Activated CD8-positive, alpha-beta T cell treated with anti-CD3 and anti-CD28 coated beads for 36 hours (primary cell): ENCODE results near the gene MGST3. TPM values are rescaled to one million over a fixed set of nuclear protein-coding genes. Genes with fewer than 3 reads are reported as not detected.
A peak's percentile ranks its signal among the peaks of the same experiment; 100 is the strongest.
"Not testable (repeated sequence)": the region's sequence is repeated elsewhere in the genome, so short reads cannot be mapped to it uniquely, and the experiment has no call there.

Experiments
- ATAC-seq: fragments of 200-7000 bp; cut with Tn5 transposase; one replicate; pipeline ENCODE4 v1.10.0; 2021; ENCODE audit warnings: mild to moderate bottlenecking, moderate library complexity
- CTCF ChIA-PET: fragments of 350-600 bp; sonication (Branson Sonifier 250); formaldehyde crosslinking; loops from one replicate; lab custom pipeline; 2021; ENCODE audit warnings: antibody characterized with exemption; lab: Charles Lee
- POLR2A ChIA-PET: fragments of 350-600 bp; sonication (Branson Sonifier 250); formaldehyde crosslinking; loops from one replicate; lab custom pipeline; 2021; ENCODE audit warnings: antibody characterized with exemption; lab: Charles Lee
- DNase-seq: peaks from one replicate; pipeline ENCODE4 v3.0.0-alpha.2; 2020
- H3K27ac Mint-ChIP-seq: one replicate; pipeline ENCODE4 v1.8.0; 2021; ENCODE audit warnings: mild to moderate bottlenecking, mixed read lengths
- H3K27me3 Mint-ChIP-seq: one replicate; pipeline ENCODE4 v1.8.0; 2021; ENCODE audit warnings: mixed read lengths
- H3K36me3 Mint-ChIP-seq: one replicate; pipeline ENCODE4 v1.8.0; 2021; ENCODE audit warnings: low read depth, mixed read lengths
- H3K4me1 Mint-ChIP-seq: one replicate; pipeline ENCODE4 v1.8.0; 2021; ENCODE audit warnings: low read depth, mixed read lengths
- H3K4me3 Mint-ChIP-seq: one replicate; pipeline ENCODE4 v1.8.0; 2021; ENCODE audit warnings: mild to moderate bottlenecking, moderate library complexity, mixed read lengths
- H3K9me3 Mint-ChIP-seq: one replicate; pipeline ENCODE4 v1.8.0; 2021; ENCODE audit warnings: mixed read lengths
- CTCF ChIP-seq: fragments of 200-600 bp; IDR thresholded peaks from one replicate; pipeline ENCODE4 v1.8.0; 2022; ENCODE audit warnings: antibody characterized with exemption, mild to moderate bottlenecking
- intact Hi-C: fragments of 100-400 bp; cut with micrococcal nuclease; formaldehyde crosslinking; loops from one replicate; pipeline ENCODE4 v1.10.0; 2022
- total RNA-seq, 2 experiments: library from RNA; stranded (reverse); gene quantifications; one replicate each; pipeline ENCODE4 v1.2.3, GENCODE V29; 2021

Gene MGST3
- total RNA-seq, 2 experiments from 2014 or later = 23.8 to 26.1 TPM

GRCh38 chr1:165675794-165676193, 44.8 kb downstream of the MGST3 start:
- intact Hi-C loops = no loop called here
- ChIA-PET CTCF (interaction anchor here (0.8 kb wide), 1 partner anchor 22 kb away, joined by 3 read pairs; no protein-coding TSS in a partner anchor), POLR2A (no interaction called here)
- Mint-ChIP-seq H3K4me1 (peaks cover 16% of the 10 kb centered on the region), H3K27ac (no peak overlapping the region), H3K27me3 (no peaks in the 10 kb centered on the region), H3K36me3 (peaks cover 51% of the 10 kb centered on the region), H3K9me3 (no peaks in the 10 kb centered on the region), H3K4me3 (no peak overlapping the region)
- ATAC-seq (no peak), DNase-seq (no peak)
- no peak for TF ChIP-seq CTCF

- H3K36me3 Mint-ChIP-seq = peaks cover 62% of the 10 kb centered on the region
- no peak overlapping the region for H3K4me3 Mint-ChIP-seq
- POLR2A ChIA-PET = no interaction called here
These were observed 47.5 kb downstream of the MGST3 start for GRCh38 chr1:165678509-165678908.

DNA sequence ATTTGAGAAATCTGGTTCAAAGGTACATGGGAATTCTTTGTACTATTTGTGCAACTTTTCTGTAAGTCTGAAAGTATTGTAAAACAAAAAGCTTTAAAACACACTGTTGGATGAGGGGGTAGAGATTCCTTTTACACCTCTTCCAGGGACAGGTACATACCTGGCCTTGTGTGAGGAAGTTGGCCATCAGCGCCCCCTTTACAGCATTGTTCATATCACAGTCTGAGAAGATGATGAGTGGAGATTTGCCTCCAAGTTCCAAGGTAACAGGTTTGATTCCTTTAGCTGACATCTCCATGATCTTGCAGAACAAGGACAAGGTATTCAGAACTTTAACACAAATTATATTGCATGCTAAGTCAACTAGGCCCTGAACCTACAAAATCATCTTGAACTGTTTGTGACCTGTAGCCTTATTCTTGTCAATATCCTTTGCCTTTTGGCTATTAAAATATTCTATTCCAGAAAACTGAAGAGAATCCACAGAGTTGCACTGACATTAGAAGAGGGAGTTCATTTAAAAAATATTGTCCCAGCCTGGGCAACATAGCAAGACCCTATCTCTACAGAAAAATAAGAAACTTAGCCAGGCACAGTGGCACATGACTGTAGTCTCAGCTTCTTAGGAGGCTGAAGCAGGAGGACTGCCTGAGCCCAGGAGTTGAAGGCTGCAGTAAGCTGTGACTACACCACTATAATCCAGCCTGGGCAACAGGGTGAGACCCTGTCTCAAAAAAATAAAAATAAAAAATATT, 48.4 kb downstream of the MGST3 start:
- no peak for DNase-seq
- peaks cover 18% of the 10 kb centered on the region for H3K4me1 Mint-ChIP-seq
- CTCF ChIA-PET = interaction anchor here (0.7 to 1.5 kb wide), 2 partner anchors 18 to 234 kb away, joined by 3 read pairs; partner anchors contain the start of gene ALDH9A1

More at GRCh38 chr1:165678509-165678908, 47.5 kb downstream of the MGST3 start:
- Mint-ChIP-seq H3K9me3 (no peaks in the 10 kb centered on the region), H3K27ac (peak overlapping the region; percentile 15), H3K4me1 (peaks cover 16% of the 10 kb centered on the region), H3K27me3 (no peaks in the 10 kb centered on the region)
- ATAC-seq = peak; percentile 20
- TF ChIP-seq CTCF = no peak
- DNase-seq = no peak
- intact Hi-C loops = no loop called here
- CTCF ChIA-PET = interaction anchor here (1.5 kb wide), 1 partner anchor 19 kb away, joined by 3 read pairs; the partner anchor contains the start of gene ALDH9A1

GRCh38 chr1:165680303-165680702, 49.3 kb downstream of the MGST3 start:
- ChIA-PET POLR2A (no interaction called here), CTCF (no interaction called here)
- Mint-ChIP-seq H3K4me3 (no peak overlapping the region), H3K27me3 (no peaks in the 10 kb centered on the region), H3K27ac (no peak overlapping the region), H3K36me3 (peaks cover 62% of the 10 kb centered on the region), H3K9me3 (no peaks in the 10 kb centered on the region), H3K4me1 (peaks cover 20% of the 10 kb centered on the region)
- intact Hi-C loops = no loop called here
- DNase-seq (no peak), ATAC-seq (no peak)
- TF ChIP-seq CTCF = no peak

More for the DNA sequence above, 48.4 kb downstream of the MGST3 start:
- no peak overlapping the region for H3K4me3 Mint-ChIP-seq
- no peak for TF ChIP-seq CTCF
- H3K27me3 Mint-ChIP-seq = no peaks in the 10 kb centered on the region
- no peak for ATAC-seq
- intact Hi-C loops = no loop called here
- POLR2A ChIA-PET = no interaction called here
- no peaks in the 10 kb centered on the region for H3K9me3 Mint-ChIP-seq
- peaks cover 63% of the 10 kb centered on the region for H3K36me3 Mint-ChIP-seq
- H3K27ac Mint-ChIP-seq = no peak overlapping the region

- H3K36me3 Mint-ChIP-seq = peaks cover 60% of the 10 kb centered on the region
- H3K27me3 Mint-ChIP-seq, intact Hi-C loops, DNase-seq, H3K4me3 Mint-ChIP-seq, H3K27ac Mint-ChIP-seq, H3K9me3 Mint-ChIP-seq, ATAC-seq: not testable (repeated sequence)
- peaks cover 24% of the 10 kb centered on the region for H3K4me1 Mint-ChIP-seq
- CTCF ChIA-PET = interaction anchor here (0.7 kb wide), 1 partner anchor 80 kb away, joined by 3 read pairs; no protein-coding TSS in a partner anchor
- POLR2A ChIA-PET = interaction anchor here (1.1 kb wide), 1 partner anchor 23 kb away, joined by 3 read pairs; no protein-coding TSS in a partner anchor
These were observed 49.7 kb downstream of the MGST3 start for GRCh38 chr1:165680773-165681172.
